HG02588 (cell line): ENCODE measurements around the gene SIGLEC14.
"Not testable (repeated sequence)": the region's sequence is repeated elsewhere in the genome, so short reads cannot be mapped to it uniquely, and the experiment has no call there.

ENCODE experiments used
- ATAC-seq: cut with Tn5 transposase; IDR thresholded peaks from one replicate; pipeline ENCODE4 v1.9.1; 2021; ENCODE audit warnings: mild to moderate bottlenecking, moderate library complexity; ENCODE audit not compliant: unreplicated experiment

Gene SIGLEC14, protein sequence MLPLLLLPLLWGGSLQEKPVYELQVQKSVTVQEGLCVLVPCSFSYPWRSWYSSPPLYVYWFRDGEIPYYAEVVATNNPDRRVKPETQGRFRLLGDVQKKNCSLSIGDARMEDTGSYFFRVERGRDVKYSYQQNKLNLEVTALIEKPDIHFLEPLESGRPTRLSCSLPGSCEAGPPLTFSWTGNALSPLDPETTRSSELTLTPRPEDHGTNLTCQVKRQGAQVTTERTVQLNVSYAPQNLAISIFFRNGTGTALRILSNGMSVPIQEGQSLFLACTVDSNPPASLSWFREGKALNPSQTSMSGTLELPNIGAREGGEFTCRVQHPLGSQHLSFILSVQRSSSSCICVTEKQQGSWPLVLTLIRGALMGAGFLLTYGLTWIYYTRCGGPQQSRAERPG

DNA sequence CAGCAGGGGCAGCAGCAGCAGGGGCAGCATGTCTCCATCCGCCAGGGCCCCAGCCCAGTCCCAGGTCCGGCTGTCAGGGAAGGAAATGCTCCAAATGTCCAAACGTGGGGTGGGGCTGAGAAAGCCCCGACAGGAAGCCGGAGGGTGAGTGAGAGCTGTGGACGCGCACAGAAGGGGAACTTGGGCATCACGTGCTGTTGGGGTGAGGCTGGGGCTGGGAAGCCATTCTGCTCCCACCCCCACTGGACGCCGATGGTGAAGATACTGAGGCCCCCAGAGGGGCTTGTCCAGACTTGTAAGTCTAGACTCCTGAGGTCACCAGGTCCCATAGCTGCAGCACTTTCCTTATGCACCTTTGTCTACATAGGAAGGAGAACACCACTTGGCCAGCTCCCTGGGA lies at the start of gene SIGLEC14:
Gene SIGLEC14, minus strand, starts transcription at position 96 of the 400 bp plus-strand sequence. Its CDS starts 66 bp downstream, at position 30.
- ATAC-seq, result not testable (repeated sequence)

DNA sequence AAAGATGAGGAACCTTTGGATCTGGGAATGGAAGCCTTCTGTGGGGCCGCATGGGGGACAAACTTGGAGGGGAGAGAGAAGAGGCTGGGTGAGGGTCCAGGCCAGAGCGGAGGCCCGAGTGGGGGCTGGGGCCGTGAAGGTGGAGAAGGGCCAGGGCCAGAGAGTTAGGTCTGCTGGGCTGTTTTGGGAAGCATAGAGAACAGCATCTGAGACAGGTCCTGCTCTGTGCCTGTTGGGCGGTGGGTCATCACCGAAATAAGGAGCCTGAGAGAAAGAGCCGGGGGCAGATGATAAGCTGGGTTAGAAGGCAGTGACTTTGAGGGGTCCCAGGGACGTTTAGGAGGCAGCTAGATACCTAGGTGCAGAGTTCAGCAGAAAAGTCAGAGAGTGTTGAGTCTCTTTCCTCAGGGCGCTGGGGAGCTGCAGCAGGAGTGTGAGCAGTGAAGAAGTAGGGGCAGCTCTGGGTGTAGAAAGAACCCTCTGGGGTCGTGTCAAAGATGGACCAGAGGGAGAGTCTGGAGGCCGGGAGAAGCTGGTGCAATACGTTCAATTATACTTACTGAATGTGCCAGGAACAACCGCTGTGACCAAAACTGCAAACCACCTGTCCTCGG lies 49.2 kb upstream of the SIGLEC14 start:
- no peak for ATAC-seq

DNA sequence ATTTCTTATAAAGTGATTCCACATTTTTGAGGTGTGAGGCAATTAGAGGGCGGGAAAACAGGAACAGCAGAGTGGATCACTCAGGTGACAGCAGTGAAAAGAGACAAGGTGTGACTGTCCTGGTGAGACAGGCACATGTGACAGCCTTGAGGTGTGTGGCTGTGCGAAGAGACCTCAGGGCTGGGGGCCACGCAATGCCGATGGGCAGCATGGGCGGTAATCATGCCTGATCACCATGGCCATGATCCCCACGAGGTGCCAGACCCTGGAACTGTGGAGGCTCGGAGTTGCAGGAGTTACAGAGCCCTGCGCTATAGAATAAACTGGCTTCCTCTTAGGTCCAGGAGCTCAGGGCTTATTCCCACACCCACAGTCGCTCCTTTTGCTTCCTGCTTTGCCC lies 48.5 kb upstream of the SIGLEC14 start:
- ATAC-seq, result no peak

DNA sequence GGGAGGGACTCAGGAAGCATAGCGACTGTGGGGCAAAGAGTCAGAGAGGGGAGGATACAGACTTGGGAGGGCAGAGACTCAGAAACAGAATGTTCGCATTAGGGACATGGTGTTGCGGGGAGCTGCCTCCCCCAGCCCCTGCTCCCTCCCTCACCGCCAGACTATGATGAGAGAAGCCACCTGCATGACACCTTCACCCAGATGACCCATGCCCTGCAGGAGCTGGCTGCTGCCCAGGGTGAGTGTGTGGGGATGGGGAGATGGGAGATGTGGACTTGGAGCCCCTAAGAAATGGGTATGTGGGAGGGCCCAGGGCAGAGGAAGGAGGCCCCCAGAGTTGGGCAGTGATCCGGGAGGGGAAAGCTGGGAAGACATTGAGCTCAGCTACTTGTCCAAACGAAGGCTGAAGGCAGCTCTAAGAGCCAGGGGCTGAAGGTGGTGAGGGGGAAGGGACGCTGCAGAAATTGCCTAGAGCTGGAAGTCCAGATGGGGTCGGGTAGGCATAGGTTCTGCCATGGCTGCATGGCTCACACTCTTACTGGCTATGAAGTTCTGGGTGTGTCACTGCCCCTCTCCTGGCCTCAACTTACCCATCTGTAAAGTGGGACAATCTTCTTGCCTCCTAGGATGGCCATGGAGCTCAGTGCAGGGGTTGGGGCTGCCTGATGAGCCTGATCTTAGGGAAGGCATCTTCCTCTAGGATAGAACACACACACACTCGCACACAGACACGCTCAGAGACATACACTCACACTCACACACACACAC lies 47.9 kb upstream of the SIGLEC14 start:
- no peak for ATAC-seq

DNA sequence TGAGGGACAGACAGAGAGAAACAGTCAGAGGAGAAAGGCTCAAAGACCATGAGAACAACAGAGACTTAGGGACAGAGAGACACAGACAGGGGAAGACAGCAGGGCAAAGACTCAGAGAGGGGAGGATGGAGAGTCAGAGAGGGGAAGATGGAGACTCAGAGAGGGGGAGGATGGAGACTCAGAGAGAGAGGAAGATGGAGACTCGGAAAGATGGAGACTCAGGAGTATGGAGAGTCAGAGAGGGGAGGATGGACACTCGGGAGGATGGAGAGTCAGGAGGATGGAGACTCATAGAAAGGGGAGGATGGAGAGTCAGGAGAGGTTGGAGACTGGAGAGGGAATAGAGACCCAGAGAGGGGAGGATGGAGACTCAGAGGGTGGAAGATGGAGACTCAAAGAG lies 47.2 kb upstream of the SIGLEC14 start:
- no peak for ATAC-seq

DNA sequence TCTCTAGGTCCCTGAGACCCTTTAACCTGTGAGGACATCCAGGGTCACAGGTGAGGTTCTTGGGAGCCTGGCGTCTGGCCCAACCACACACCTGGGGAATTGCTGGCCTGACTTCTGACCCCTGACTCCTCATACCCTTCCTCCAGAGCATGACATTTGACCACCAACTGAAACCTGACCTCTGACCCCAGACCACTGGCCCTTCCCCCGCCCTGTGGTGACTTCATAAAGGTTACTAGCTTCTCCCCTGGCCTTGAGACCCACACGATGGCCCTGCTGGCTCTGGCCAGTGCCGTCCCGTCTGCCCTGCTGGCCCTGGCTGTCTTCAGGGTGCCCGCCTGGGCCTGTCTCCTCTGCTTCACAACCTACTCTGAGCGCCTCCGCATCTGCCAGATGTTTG lies 46.6 kb upstream of the SIGLEC14 start, which contains the start of gene SPACA6:
Gene SPACA6, plus strand, starts transcription at position 71 of the 400 bp plus-strand sequence. Its CDS starts 197 bp downstream, at position 268.
- no peak for ATAC-seq

DNA sequence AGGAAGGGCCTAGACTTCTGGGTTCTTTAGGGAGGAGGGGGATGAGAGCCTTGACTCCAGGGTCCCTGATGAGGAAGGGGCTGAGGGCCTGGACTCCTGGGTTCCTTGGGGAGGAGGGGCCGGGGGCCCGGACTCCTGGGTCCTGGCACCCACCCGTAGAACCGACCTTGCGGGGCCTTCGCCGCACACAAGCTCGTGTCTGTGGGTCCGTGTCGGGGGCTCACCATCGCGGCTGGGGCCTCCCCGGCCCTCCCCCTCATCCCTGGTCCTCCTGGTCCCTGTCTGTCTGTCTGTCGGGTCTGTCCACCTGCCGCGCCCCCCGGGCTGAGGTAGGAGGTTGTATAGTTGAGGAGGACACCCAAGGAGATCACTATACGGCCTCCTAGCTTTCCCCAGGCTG lies 45.8 kb upstream of the SIGLEC14 start:
- no peak for ATAC-seq

DNA sequence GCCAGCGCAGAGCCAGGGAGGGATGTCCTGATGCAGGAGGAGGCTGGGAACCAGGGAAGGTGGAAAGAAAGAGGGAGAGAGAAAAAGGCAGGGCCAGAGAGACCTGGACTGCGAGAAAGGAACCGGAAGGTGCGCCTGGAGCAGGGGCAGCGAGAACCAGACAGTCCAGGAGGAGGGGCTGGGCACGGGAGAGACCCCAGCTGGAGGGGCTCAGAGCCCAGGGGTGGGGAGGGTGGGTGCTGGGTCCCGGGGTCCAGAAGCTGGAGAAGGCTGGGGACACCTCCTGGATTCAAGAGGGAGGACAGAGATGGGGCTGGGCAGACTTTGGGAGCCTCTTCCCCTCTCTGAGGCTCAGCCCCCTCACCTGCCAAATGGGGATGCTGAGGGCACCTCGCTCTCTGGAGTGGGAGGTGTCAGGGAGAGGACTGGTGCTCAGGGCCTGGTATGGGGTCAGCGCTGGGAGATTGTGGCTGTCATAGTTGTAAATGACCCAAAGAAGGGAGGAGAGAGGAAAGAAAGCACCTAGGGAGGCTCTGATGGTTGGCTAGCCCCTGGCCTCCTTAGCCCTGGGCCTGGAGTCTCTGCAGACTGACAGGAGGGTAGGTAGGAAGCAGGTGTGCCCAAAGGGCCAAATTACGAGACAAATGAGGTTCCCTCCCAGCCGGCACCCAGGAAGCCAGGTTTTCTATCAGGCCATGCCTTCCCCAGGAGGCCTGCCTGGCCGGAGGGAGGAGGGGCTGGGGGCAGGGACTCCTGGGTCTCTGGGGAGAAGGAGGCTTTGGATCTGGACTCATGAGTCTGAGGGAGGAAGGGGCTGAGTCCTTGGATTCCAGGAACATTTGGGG lies 45.2 kb upstream of the SIGLEC14 start:
- ATAC-seq, result no peak

DNA sequence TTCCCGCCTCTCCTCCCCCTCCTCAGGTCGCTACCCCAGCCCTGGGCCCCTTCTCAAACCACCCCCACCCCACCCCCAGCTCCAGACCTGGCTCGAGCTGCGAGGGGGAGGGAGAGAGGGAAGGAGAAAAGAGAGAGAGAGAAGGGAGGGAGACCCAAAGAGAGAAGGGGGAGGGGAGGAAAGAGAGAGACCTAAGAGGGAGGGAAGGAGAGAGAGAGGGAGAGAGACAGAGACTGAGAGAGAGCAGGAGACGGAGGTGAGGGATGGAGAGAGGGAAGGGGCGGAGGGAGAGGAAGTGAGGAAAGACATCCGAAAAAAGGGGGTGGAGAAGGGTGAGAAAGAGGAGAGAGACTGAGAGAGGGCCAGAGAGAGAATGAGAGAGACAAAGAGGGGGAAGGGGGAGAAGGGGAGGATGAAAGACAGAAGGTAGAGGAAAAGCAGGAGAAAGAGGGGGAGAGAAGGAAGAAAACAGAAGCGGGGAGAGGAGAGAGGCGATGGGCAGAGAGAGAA lies 44.5 kb upstream of the SIGLEC14 start:
- ATAC-seq, result no peak

DNA sequence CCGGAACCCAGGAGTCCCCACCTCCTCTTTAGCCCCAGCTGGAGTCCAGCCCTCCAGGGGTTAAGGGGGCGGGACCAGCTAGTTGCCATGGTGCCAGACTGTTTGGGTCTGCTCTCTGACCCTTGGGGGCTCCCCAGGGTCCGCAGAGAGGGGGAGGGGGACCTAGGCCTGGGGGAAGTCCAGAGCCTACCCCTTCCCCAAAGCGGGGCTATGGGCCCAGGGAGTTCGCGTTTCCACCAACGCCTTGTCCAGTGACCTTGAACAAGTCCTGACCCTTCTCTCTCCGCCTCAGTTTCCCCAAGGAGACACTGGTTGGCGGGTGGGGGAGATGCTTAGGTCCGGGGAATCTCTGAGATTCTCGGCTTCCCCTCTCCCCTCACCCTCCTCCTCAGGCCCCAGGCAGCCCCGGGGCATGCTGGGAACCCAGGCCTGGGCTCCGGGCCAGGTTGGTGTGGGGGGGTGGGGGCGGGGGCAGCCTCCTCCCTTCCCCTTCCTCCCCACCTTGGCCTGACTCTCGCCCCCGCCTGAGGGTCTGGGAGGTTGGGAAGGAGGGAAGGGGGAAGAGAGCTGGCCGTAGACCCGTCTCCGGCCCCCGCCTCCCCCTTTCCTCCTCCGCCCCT lies 43.9 kb upstream of the SIGLEC14 start:
- ATAC-seq, result no peak

DNA sequence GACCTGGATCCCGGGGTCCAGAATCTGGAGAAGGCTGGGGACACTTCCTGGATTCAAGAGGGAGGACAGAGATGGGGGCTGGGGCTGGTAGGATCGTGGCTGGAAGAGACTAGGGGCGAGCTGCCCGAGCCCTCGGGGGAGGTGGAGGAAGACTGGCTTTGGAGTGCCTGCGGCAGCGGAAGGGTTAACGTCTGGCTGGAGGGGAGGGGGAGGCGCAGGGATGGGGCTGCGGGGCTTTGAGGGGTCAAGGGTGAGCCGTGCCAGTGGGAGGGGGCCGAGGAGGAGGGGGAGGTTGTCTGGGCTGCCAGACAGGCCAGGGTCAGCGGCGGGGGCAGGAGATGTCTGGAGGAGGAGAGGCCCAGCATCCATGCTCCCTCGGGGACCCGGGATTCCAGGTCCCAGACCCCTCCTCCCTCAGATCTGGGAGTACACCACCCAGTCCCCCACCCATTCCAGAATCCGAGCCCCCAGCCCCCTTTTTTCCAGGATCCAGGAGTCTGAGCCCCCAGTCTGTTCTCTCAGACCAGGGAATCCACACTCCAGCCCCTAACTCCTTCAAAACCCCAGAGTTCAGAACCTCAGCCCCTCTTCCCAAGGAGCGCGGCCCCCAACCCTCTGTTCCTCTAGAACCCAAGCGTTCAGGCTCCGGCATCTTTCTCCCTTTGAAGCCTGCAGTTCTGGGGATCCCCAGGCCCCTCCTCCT lies 43.3 kb upstream of the SIGLEC14 start:
- ATAC-seq, result no peak

DNA sequence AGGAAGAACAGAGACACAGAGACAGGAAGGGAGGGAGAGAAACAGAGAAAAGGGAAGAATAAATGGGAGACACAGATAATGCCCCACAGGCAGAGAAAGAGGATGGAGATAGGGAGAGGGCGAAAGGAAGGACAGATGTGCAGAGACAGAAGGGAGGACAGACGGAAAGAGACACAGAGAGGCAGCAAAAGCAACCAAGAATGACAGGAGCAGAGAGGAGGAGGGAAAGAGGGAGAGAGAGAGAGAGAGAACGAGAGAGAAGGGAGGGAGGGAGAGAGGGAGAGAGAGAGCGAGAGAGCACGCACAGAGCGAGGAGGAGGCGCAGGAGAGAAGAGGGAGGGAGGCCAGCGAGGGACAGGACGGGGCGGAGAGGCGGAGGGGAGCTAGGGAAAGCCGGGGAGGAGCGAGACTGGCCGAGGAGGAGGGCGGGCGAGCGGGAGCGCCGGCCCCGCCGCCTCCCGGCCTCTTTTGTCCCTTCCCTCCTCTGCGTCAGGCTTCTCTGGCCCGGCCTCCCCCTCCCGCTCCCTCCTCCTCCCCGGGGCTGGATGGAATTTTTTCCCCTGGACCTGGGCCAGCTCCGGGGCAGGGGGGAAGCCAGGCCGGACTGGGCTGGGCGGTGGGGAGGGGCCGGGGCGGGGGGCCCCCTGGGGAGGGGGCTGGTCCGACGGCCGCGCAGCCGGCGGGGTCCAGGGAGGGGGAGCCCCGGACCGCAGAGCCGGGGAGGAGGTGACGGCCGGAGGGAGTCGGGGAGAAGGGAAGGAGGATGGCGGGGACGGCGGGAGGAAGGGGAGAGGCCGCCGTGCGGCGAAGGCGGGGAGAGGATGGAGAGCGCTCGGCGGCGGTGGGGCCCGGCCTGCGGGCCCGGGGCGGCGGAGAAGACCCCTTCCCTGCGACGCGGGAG lies 42.3 kb upstream of the SIGLEC14 start:
- ATAC-seq, result no peak

DNA sequence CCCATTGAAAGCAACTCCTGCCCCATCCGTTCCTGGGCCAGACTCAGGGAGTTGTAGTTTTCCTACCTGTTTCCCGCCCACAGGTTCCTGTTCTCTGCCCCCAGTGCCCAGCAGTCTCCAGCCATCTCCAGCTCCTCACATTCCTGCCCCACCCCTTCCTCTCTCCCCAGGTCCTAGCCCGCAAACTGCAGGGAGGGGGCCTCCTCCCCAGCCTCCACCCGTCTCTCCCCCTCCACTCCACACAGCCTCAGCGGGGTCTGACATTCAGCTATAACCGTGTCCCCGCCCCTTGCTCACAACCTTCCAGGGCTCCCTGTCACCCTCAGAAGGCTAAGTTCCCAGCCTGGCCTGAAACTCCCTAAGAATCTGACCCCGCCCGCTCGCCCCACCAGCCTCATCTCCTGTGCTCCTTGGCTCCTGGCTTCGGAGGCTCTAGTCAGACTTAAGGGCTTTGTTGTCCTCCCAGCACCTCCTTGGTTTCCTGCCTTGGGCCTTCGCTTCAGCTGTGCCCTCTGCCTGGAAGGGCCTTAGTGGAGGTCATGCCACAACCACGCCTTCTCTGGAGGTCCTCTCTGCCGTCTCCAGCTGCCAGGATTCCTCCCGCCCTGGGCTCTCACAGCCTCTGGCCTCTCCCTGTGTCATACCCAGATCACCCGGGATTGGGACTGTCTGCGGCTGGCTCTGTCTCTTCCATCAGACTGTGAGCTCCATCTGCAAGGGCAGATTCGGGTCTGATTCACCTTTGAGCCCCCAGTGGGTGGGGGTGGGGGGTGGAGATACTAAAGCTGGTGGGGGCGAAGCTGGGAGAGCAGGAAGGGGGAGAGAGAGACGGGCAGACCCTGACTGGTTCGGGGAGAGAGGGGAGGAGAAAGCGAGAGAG lies 41.4 kb upstream of the SIGLEC14 start:
- no peak for ATAC-seq

DNA sequence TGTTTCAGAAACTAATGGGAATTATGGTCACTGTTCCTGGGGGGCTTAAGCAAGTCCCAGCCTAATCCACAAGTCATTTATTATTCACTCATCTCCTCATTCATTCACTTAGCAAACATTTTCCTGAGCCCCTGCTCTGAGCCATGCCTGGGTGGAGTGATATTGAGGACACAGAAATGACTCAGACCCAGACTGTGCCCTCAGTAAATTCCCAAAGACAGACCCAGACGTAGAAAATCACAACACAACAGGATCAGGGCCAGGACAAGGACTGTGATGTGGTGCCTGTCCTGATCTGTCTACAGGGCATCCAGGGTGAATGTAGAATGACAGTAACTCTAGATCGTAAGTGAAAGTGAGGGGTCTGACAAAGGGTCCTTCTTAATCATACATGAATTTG lies 39.5 kb upstream of the SIGLEC14 start:
- no peak for ATAC-seq

DNA sequence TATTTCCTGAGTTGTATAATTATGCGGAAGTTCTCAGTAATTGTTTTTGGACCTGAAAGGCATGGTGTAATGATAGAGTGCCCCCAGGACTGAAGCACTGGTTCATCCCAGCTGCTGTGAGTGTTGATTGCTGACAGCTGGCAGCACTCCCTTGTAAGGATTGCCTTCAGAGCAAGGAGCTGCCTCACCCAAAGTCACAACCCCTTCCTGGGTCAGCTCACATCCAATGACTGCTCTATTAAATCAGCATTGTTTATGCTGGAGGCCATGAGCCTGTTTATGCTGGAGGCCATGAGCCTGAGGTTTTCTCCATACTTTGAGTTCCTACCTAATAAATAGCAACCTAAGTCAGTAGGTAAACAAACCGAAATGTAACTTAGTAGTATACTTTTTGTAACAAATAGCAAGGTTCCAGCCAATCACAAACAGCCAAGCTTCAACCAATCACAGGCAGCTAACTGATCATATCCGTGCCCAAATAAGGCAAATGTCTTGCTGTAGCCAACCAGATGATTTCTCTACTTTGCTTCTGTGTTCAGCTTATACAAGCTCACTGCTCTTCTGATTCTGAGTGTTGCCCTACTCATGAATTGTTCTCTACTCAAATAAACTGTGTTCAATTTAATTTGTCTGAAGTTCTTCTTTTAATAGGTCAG lies 34.8 kb upstream of the SIGLEC14 start:
- ATAC-seq, result no peak

DNA sequence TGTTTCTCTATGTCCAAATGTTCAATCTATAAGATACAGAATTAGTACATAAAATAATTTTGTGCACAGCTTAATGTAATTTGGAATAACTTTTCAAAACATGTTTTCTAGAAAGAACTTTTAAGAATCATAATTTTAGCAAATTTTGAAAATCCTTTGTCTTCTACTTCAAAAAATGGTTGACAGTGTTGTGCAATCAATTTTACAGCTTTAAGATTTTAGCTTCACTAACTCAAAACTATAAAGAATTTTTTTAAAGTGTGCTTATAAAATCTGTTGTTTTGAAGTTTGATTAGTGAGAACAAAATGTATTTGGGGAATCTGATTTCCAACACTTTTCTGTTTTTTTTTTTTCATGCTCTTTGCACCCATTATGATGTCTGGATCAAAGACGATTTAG lies 33.8 kb upstream of the SIGLEC14 start:
- ATAC-seq, result no peak

DNA sequence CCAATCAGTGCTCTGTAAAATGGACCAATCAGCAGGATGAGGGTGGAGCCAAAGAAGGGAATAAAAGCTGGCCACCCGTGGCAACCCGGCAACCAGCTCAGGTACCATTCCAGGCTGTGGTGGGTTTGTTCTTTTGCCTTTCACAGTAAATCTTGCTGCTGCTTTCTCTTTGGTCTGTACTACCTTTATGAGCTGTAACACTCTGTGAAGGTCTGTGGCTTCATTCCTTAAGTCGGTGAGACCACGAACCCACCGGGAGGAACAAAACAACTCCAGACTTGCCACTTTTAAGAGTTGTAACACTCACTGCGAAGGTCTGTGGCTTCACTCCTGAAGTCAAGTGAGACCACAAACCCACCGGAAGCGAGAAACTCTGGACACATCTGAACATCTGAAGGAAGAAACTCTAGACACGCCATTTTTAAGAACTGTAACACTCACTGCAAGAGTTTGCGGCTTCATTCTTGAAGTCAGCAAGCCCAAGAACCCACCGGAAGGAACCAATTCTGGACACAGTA lies 30.0 kb upstream of the SIGLEC14 start:
- no peak for ATAC-seq
